NCI-H128 (cell line): ENCODE measurements around the gene IGF1R.

Experiments used
- DNase-seq: peaks from one replicate; lab custom pipeline; 2025; ENCODE audit not compliant: unreplicated experiment; lab: John Stamatoyannopoulos, UW

The IGF1R gene

GRCh38 chr15:98792117-98792516 is 143.8 kb downstream of the IGF1R start:
- no peak for DNase-seq

- DNase-seq: no peak
These were observed 145.9 kb downstream of the IGF1R start for GRCh38 chr15:98794211-98794610.

GRCh38 chr15:98794748-98795147 is 146.4 kb downstream of the IGF1R start:
- no peak for DNase-seq

GRCh38 chr15:98795980-98796379 is 147.6 kb downstream of the IGF1R start:
- no peak for DNase-seq

- no peak for DNase-seq
These were observed 148.5 kb downstream of the IGF1R start for GRCh38 chr15:98796685-98797357.

- DNase-seq: no peak
These were observed 150.1 kb downstream of the IGF1R start for GRCh38 chr15:98798375-98798893.

- no peak for DNase-seq
These were observed 151.4 kb downstream of the IGF1R start for GRCh38 chr15:98799461-98800390.

- DNase-seq: no peak
These were observed 152.3 kb downstream of the IGF1R start for GRCh38 chr15:98800437-98801233.

GRCh38 chr15:98801234-98801561 is 152.9 kb downstream of the IGF1R start:
- no peak for DNase-seq

GRCh38 chr15:98802187-98802586 is 153.8 kb downstream of the IGF1R start:
- no peak for DNase-seq

GRCh38 chr15:98803228-98804056 is 155.1 kb downstream of the IGF1R start:
- no peak for DNase-seq

- no peak for DNase-seq
These were observed 155.7 kb downstream of the IGF1R start for GRCh38 chr15:98804057-98804380.

- DNase-seq: no peak
These were observed 157.3 kb downstream of the IGF1R start for GRCh38 chr15:98805434-98806274.

- DNase-seq: no peak
These were observed 158.0 kb downstream of the IGF1R start for GRCh38 chr15:98806275-98806895.

GRCh38 chr15:98807262-98807661 is 158.9 kb downstream of the IGF1R start:
- DNase-seq: no peak

GRCh38 chr15:98809273-98809672 is 160.9 kb downstream of the IGF1R start:
- no peak for DNase-seq

- no peak for DNase-seq
These were observed 164.5 kb downstream of the IGF1R start for GRCh38 chr15:98812716-98813446.

- DNase-seq: no peak
These were observed 165.6 kb downstream of the IGF1R start for GRCh38 chr15:98813951-98814350.

GRCh38 chr15:98815207-98815606 is 166.9 kb downstream of the IGF1R start:
- no peak for DNase-seq
